CD8-positive, alpha-beta memory T cell (primary cell): ENCODE data around the gene SFTPB. TPM values are rescaled to one million over a fixed set of nuclear protein-coding genes. Genes with fewer than 3 reads are reported as not detected.

Source experiments
- CTCF ChIA-PET: fragments of 350-600 bp; sonication (Branson Sonifier 250); formaldehyde crosslinking; loops from one replicate; lab custom pipeline; 2021; ENCODE audit warnings: antibody characterized with exemption; lab: Charles Lee
- POLR2A ChIA-PET: fragments of 350-600 bp; sonication (Branson Sonifier 250); formaldehyde crosslinking; loops from one replicate; lab custom pipeline; 2021; ENCODE audit warnings: antibody characterized with exemption; lab: Charles Lee
- DNase-seq, 5 donors: peaks; one replicate each; pipeline versions ENCODE4 v3.0.0 to v3.0.0-alpha.2; 2020 to 2022; ENCODE audit warnings: mixed read lengths in 1 of 5
- H3K27ac ChIP-seq: one replicate; pipeline ENCODE4 v1.7.0; 2013; ENCODE audit warnings: low read depth, mild to moderate bottlenecking, low read length, moderate library complexity
- H3K27me3 ChIP-seq: 2 replicates; pipeline ENCODE4 v1.7.0; 2013; ENCODE audit warnings: low read length, mild to moderate bottlenecking; ENCODE audit not compliant: insufficient read depth, poor library complexity, severe bottlenecking
- H3K36me3 ChIP-seq: 2 replicates; pipeline ENCODE4 v1.7.0; 2013; ENCODE audit warnings: mild to moderate bottlenecking, low read length, moderate library complexity; ENCODE audit not compliant: insufficient read depth
- H3K4me1 ChIP-seq: 2 replicates; pipeline ENCODE4 v1.7.0; 2013; ENCODE audit warnings: mild to moderate bottlenecking, low read length, moderate library complexity; ENCODE audit not compliant: insufficient read depth
- H3K4me3 ChIP-seq: 2 replicates; pipeline ENCODE4 v1.7.0; 2013; ENCODE audit warnings: mild to moderate bottlenecking, low read length
- H3K9me3 ChIP-seq: 2 replicates; pipeline ENCODE4 v1.7.0; 2013; ENCODE audit warnings: mild to moderate bottlenecking, low read length
- H3K27ac Mint-ChIP-seq, 8 donors: one replicate each; pipeline ENCODE4 v1.8.0; 2020 to 2021; ENCODE audit warnings: mixed read lengths in 8 of 8, mild to moderate bottlenecking in 6 of 8, inconsistent platforms in 3 of 8, moderate library complexity in 3 of 8
- H3K27me3 Mint-ChIP-seq, 2 donors: one replicate each; pipeline ENCODE4 v1.8.0; 2020 to 2021; ENCODE audit warnings: mixed read lengths in 2 of 2, mild to moderate bottlenecking in 1 of 2, moderate library complexity in 1 of 2
- H3K36me3 Mint-ChIP-seq, 3 donors: one replicate each; pipeline ENCODE4 v1.8.0; 2020 to 2021; ENCODE audit warnings: mixed read lengths in 3 of 3, inconsistent platforms in 1 of 3, mild to moderate bottlenecking in 1 of 3
- H3K4me1 Mint-ChIP-seq, 3 donors: one replicate each; pipeline ENCODE4 v1.8.0; 2020 to 2021; ENCODE audit warnings: mixed read lengths in 3 of 3, inconsistent platforms in 1 of 3, mild to moderate bottlenecking in 1 of 3
- H3K4me3 Mint-ChIP-seq, 7 donors: one replicate each; pipeline ENCODE4 v1.8.0; 2020 to 2021; ENCODE audit warnings: mixed read lengths in 7 of 7, mild to moderate bottlenecking in 6 of 7, moderate library complexity in 4 of 7, inconsistent platforms in 2 of 7
- H3K9me3 Mint-ChIP-seq, 5 donors: one replicate each; pipeline ENCODE4 v1.8.0; 2020 to 2022; ENCODE audit warnings: mixed read lengths in 5 of 5, mild to moderate bottlenecking in 3 of 5, moderate library complexity in 2 of 5, inconsistent platforms in 1 of 5
- polyA plus RNA-seq: library from polyadenylated mRNA; unstranded; fragments of 300-500 nt; fragmentation: Illumina TruSeq; gene quantifications from one replicate; pipeline ENCODE4 v1.2.3, GENCODE V29; 2021
- total RNA-seq, 2 experiments: library from RNA; stranded (reverse); gene quantifications; one replicate each; pipeline ENCODE4 v1.2.3, GENCODE V29; 2021

The SFTPB gene
- total and polyA plus RNA-seq, 3 experiments from 2014 or later, result not detected

- Mint-ChIP-seq H3K27ac (peak overlapping the region in 5 of 8 donors; percentile 3 to 82 (median 52)), H3K4me1 (peaks cover 9 to 16% (median 10%) of the 10 kb centered on the region in 3 donors), H3K36me3 (no peaks in the 10 kb centered on the region), H3K4me3 (peak overlapping the region in 6 of 7 donors; percentile 29 to 64 (median 46)), H3K27me3 (peaks cover 3 to 7% of the 10 kb centered on the region in 2 donors), H3K9me3 (no peaks in the 10 kb centered on the region)
- DNase-seq, result no peak
- Histone ChIP-seq H3K27ac (no peak overlapping the region), H3K27me3 (no peaks in the 10 kb centered on the region), H3K36me3 (no peaks in the 10 kb centered on the region), H3K4me1 (peaks cover 7% of the 10 kb centered on the region), H3K4me3 (no peak overlapping the region), H3K9me3 (no peaks in the 10 kb centered on the region)
- ChIA-PET POLR2A (no interaction called here), CTCF (interaction anchor here (1.4 kb wide), 1 partner anchor 12 kb away, joined by 3 read pairs; no protein-coding TSS in a partner anchor)
Measured at GRCh38 chr2:85681372-85681763, 13.4 kb upstream of the SFTPB start.

GRCh38 chr2:85680707-85681371 lies 12.8 kb upstream of the SFTPB start:
- H3K36me3 Mint-ChIP-seq, result no peaks in the 10 kb centered on the region
- no peak for DNase-seq
- peaks cover 9 to 16% (median 10%) of the 10 kb centered on the region in 3 donors for H3K4me1 Mint-ChIP-seq
- Histone ChIP-seq H3K36me3 (no peaks in the 10 kb centered on the region), H3K27me3 (no peaks in the 10 kb centered on the region), H3K4me1 (peaks cover 7% of the 10 kb centered on the region), H3K4me3 (no peak overlapping the region), H3K9me3 (no peaks in the 10 kb centered on the region), H3K27ac (no peak overlapping the region)
- ChIA-PET POLR2A (no interaction called here), CTCF (interaction anchor here (1.4 kb wide), 1 partner anchor 12 kb away, joined by 3 read pairs; no protein-coding TSS in a partner anchor)
- peaks cover 3 to 5% of the 10 kb centered on the region in 2 donors for H3K27me3 Mint-ChIP-seq
- H3K27ac Mint-ChIP-seq, result peak overlapping the region in 4 of 8 donors; percentile 34 to 82 (median 60)
- peak overlapping the region in 6 of 7 donors; percentile 29 to 64 (median 46) for H3K4me3 Mint-ChIP-seq
- no peaks in the 10 kb centered on the region for H3K9me3 Mint-ChIP-seq

DNA sequence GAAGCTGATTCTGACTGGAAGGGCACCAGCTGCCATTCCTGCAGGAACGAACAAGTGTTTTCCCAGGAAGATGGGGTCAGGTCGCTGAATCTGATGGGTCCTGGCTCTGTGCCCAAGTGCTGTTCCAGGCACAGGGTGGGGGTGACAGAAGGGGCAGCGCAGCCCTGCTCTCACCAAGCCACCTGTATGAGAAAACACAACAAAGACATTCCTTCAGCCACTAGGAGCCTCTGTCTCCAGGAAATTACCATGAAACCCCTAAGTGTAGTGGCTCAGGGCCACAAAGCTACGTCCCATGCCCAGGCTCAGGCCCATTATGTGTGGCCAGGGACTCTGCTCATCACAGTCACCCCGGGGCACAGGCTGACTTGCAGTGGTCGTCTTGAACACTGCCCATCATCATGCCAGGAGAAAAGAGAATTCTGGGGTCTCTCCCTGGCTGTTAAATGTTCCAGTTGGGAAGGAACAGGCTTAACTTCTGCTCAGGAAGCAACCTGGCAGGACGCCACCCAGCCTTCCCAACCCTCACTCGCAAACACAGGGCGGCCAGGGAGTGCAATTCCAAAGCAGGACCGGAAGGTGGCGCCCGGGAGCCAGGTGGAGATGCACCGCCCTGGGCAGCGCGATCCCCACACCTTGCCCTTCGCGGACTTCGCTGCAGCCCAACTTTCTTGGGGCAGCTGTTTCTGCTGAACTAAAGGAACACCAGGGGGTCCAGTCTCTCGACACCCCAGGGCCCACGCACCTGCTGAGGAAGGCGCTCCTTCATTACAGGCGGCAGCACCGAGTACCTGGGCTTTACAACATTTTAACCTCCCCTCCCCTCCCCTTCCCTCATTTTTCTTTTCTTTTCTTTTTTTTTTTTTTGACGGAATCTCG lies 11.0 kb upstream of the SFTPB start:
- Histone ChIP-seq H3K27ac (no peak overlapping the region), H3K4me1 (peaks cover 7% of the 10 kb centered on the region), H3K27me3 (no peaks in the 10 kb centered on the region), H3K4me3 (no peak overlapping the region), H3K9me3 (no peaks in the 10 kb centered on the region), H3K36me3 (no peaks in the 10 kb centered on the region)
- Mint-ChIP-seq H3K9me3 (no peaks in the 10 kb centered on the region), H3K4me1 (peaks cover 9 to 16% (median 10%) of the 10 kb centered on the region in 3 donors), H3K4me3 (peak overlapping the region in 3 of 7 donors; percentile 42 to 51 (median 49)), H3K27me3 (peaks cover 3% of the 10 kb centered on the region in 2 donors), H3K27ac (peak overlapping the region in 1 of 8 donors; percentile 36), H3K36me3 (no peaks in the 10 kb centered on the region)
- CTCF ChIA-PET, result interaction anchor here (1.0 to 1.8 kb wide), 6 partner anchors 10 to 135 kb away, joined by 3 to 7 read pairs (median 4); no protein-coding TSS in a partner anchor
- POLR2A ChIA-PET, result no interaction called here
- DNase-seq, result peak; percentile 56 to 75 (median 70)

- Mint-ChIP-seq H3K36me3 (no peaks in the 10 kb centered on the region), H3K27ac (no peak overlapping the region), H3K9me3 (no peaks in the 10 kb centered on the region), H3K27me3 (peaks cover 3% of the 10 kb centered on the region in 2 donors), H3K4me3 (peak overlapping the region in 1 of 7 donors; percentile 33), H3K4me1 (peaks cover 9 to 16% (median 10%) of the 10 kb centered on the region in 3 donors)
- Histone ChIP-seq H3K36me3 (no peaks in the 10 kb centered on the region), H3K4me1 (peaks cover 7% of the 10 kb centered on the region), H3K27me3 (no peaks in the 10 kb centered on the region), H3K9me3 (no peaks in the 10 kb centered on the region), H3K4me3 (no peak overlapping the region), H3K27ac (no peak overlapping the region)
- DNase-seq, result no peak
- CTCF ChIA-PET, result interaction anchor here (1.0 to 1.8 kb wide), 5 partner anchors 10 to 35 kb away, joined by 3 to 7 read pairs (median 4); no protein-coding TSS in a partner anchor
- POLR2A ChIA-PET, result no interaction called here
Measured at GRCh38 chr2:85678377-85678776, 10.4 kb upstream of the SFTPB start.

- Mint-ChIP-seq H3K9me3 (no peaks in the 10 kb centered on the region), H3K36me3 (no peaks in the 10 kb centered on the region), H3K27ac (no peak overlapping the region), H3K4me3 (peak overlapping the region in 1 of 7 donors; percentile 48), H3K27me3 (peaks cover 3% of the 10 kb centered on the region in 2 donors), H3K4me1 (peaks cover 9 to 10% (median 9%) of the 10 kb centered on the region in 3 donors)
- H3K27ac ChIP-seq, result no peak overlapping the region
- CTCF ChIA-PET, result interaction anchor here (0.8 kb wide), 1 partner anchor 9 kb away, joined by 3 read pairs; no protein-coding TSS in a partner anchor
- H3K4me1 ChIP-seq, result peaks cover 7% of the 10 kb centered on the region
- H3K9me3 ChIP-seq, result no peaks in the 10 kb centered on the region
- H3K27me3 ChIP-seq, result no peaks in the 10 kb centered on the region
- no peak for DNase-seq
- no peak overlapping the region for H3K4me3 ChIP-seq
- no peaks in the 10 kb centered on the region for H3K36me3 ChIP-seq
- POLR2A ChIA-PET, result no interaction called here
Measured at GRCh38 chr2:85675866-85676548, 8.0 kb upstream of the SFTPB start.

- no peaks in the 10 kb centered on the region for H3K27me3 ChIP-seq
- Mint-ChIP-seq H3K27ac (no peak overlapping the region), H3K27me3 (peaks cover 1 to 3% of the 10 kb centered on the region in 2 donors), H3K4me3 (no peak overlapping the region), H3K36me3 (no peaks in the 10 kb centered on the region), H3K9me3 (no peaks in the 10 kb centered on the region), H3K4me1 (peaks cover 6 to 9% (median 8%) of the 10 kb centered on the region in 3 donors)
- POLR2A ChIA-PET, result no interaction called here
- no peaks in the 10 kb centered on the region for H3K36me3 ChIP-seq
- no peak for DNase-seq
- no peak overlapping the region for H3K27ac ChIP-seq
- no peaks in the 10 kb centered on the region for H3K9me3 ChIP-seq
- no peak overlapping the region for H3K4me3 ChIP-seq
- CTCF ChIA-PET, result interaction anchor here (0.8 kb wide), 1 partner anchor 8 kb away, joined by 3 read pairs; no protein-coding TSS in a partner anchor
- peaks cover 7% of the 10 kb centered on the region for H3K4me1 ChIP-seq
Measured at GRCh38 chr2:85675427-85675826, 7.4 kb upstream of the SFTPB start.

DNA sequence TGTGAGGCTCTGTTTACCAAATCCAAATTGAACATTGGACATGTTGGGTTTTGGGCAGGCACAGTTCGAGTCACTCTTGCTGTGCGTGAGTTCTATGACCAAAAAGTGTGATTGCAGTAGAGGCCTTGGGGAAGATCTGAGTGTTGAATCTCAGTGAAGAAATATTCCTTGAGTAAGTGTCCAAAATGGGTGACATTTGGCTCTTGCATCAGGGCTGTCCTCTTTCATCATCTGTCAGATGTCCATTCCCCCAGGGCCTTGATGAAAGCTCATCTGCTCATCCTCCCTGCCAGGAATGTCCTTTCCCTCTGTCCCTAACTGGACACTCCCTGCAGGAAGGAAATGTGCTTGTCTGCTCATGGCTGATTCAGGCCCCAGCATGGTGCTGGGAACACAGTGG lies 6.4 kb upstream of the SFTPB start:
- no peak overlapping the region for H3K4me3 ChIP-seq
- Mint-ChIP-seq H3K4me1 (peaks cover 5 to 9% (median 6%) of the 10 kb centered on the region in 3 donors), H3K27me3 (peaks cover 0 to 1% of the 10 kb centered on the region in 2 donors), H3K9me3 (no peaks in the 10 kb centered on the region), H3K4me3 (no peak overlapping the region), H3K27ac (no peak overlapping the region), H3K36me3 (no peaks in the 10 kb centered on the region)
- POLR2A ChIA-PET, result no interaction called here
- no peaks in the 10 kb centered on the region for H3K9me3 ChIP-seq
- CTCF ChIA-PET, result no interaction called here
- DNase-seq, result no peak
- peaks cover 7% of the 10 kb centered on the region for H3K4me1 ChIP-seq
- H3K27me3 ChIP-seq, result no peaks in the 10 kb centered on the region
- no peak overlapping the region for H3K27ac ChIP-seq
- no peaks in the 10 kb centered on the region for H3K36me3 ChIP-seq
